Tibial artery (tissue), 4 donors: ENCODE results near the gene SDK2.

ENCODE experiments used
- DNase-seq, 2 donors: peaks; one replicate each; pipeline ENCODE4 v3.0.0-alpha.2; 2019
- H3K27ac ChIP-seq, 2 donors: fragments of 200-600 bp; sonication (generic) in 1 of 2; 1 replicate in 1 of 2; 2 replicates in 1 of 2; pipeline ENCODE4 v1.5.1; 2018 to 2019; ENCODE audit warnings: mild to moderate bottlenecking in 1 of 2
- H3K27me3 ChIP-seq, 2 donors: fragments of 200-600 bp; sonication (generic) in 1 of 2; one replicate each; pipeline versions ENCODE4 v1.5.1 to v1.6.0; 2016 to 2019
- H3K36me3 ChIP-seq, 3 donors: fragments of 200-600 bp; sonication (generic) in 2 of 3; one replicate each; pipeline ENCODE4 v1.5.1; 2016 to 2019; ENCODE audit warnings: mild to moderate bottlenecking in 2 of 3
- H3K4me1 ChIP-seq, 4 donors: fragments of 200-600 bp; sonication (generic) in 2 of 4; 1 replicate in 3 of 4; 2 replicates in 1 of 4; pipeline ENCODE4 v1.5.1; 2016 to 2019
- H3K4me3 ChIP-seq, 2 donors: fragments of 200-600 bp; sonication (generic) in 1 of 2; 1 replicate in 1 of 2; 2 replicates in 1 of 2; pipeline ENCODE4 v1.5.1; 2018 to 2019; ENCODE audit warnings: mild to moderate bottlenecking in 2 of 2
- H3K9me3 ChIP-seq, 3 donors: fragments of 200-600 bp; sonication (generic) in 1 of 3; one replicate each; pipeline ENCODE4 v1.5.1; 2016 to 2019
- CTCF ChIP-seq, 2 experiments: fragments of 200-600 bp in 1 of 2; fragments of 450-650 bp in 1 of 2; IDR thresholded peaks; one replicate each; pipeline ENCODE4 v1.5.1; 2017 to 2019; ENCODE audit warnings: antibody characterized with exemption in 2 of 2, mild to moderate bottlenecking in 1 of 2, moderate library complexity in 1 of 2
- intact Hi-C: fragments of 100-400 bp; cut with DNase I; formaldehyde crosslinking; loops from one replicate; pipeline ENCODE4 v1.15.0; 2023; ENCODE audit warnings: low total_unique reads

The SDK2 gene

DNA sequence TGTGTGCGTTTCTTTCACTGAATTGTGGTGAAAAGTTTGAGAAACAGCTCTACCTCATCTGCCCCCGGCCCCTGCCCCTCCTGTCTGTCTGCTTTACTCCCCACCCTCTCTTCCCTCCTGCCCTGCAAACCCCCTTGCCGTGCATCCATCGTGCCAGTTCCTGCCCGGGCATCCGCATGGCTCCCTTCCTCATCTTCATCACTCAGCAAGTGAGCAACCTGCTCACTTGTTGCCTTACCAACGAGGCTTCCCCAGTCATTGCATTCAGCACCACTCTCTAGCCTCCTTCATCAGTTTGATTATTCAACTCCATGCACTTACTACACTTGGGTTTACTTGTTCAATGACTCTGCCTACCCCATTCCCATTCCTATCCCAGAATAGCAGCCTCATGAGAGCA lies 34.8 kb upstream of the SDK2 start:
- no peak overlapping the region for H3K27ac ChIP-seq
- no peaks in the 10 kb centered on the region for H3K4me1 ChIP-seq
- H3K36me3 ChIP-seq = no peaks in the 10 kb centered on the region
- no peak for TF ChIP-seq CTCF (IDR thresholded peaks at IDR 0.05)
- DNase-seq = no peak
- H3K4me3 ChIP-seq = no peak overlapping the region
- peaks cover 0 to 5% of the 10 kb centered on the region in 2 donors for H3K27me3 ChIP-seq
- H3K9me3 ChIP-seq = peaks cover 3 to 14% (median 12%) of the 10 kb centered on the region in 3 donors
- intact Hi-C loops = no loop called here

- Histone ChIP-seq H3K4me3 (no peak overlapping the region), H3K27me3 (peaks cover 0 to 15% of the 10 kb centered on the region in 2 donors), H3K36me3 (no peaks in the 10 kb centered on the region), H3K27ac (no peak overlapping the region), H3K9me3 (peaks cover 0 to 9% (median 0%) of the 10 kb centered on the region in 3 donors), H3K4me1 (no peaks in the 10 kb centered on the region)
- DNase-seq = no peak
- TF ChIP-seq CTCF (IDR thresholded peaks at IDR 0.05) = no peak
- intact Hi-C loops = no loop called here
Measured at GRCh38 chr17:73669771-73670170, 25.5 kb upstream of the SDK2 start.

GRCh38 chr17:73667181-73667959 lies 23.1 kb upstream of the SDK2 start:
- Histone ChIP-seq H3K4me3 (no peak overlapping the region), H3K27ac (no peak overlapping the region), H3K27me3 (peaks cover 0 to 23% of the 10 kb centered on the region in 2 donors), H3K9me3 (peaks cover 0 to 9% (median 0%) of the 10 kb centered on the region in 3 donors), H3K36me3 (no peaks in the 10 kb centered on the region), H3K4me1 (no peaks in the 10 kb centered on the region)
- DNase-seq = no peak
- no peak for TF ChIP-seq CTCF (IDR thresholded peaks at IDR 0.05)
- intact Hi-C loops = no loop called here

GRCh38 chr17:73663614-73664013 lies 19.4 kb upstream of the SDK2 start:
- H3K27me3 ChIP-seq = peaks cover 0 to 27% of the 10 kb centered on the region in 2 donors
- intact Hi-C loops = no loop called here

DNA sequence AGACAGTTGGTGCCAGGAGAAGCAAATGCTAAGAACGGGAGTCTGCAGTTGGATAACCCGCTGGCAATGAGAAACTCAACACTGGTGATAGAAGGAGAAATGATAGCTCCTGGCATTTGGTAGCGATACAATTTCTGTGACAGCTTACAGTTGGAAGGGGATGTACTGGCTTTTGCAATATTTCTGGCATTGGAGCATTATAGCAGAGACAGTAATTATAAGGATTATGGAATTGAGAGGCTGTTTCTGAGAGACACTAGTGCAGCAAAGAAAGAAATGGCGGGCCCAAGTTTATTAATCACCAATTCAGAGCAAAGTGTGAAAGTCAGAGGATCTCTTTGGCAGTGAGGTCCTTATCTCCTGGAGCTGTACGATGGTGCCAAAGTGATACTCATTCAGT lies 16.1 kb upstream of the SDK2 start:
- intact Hi-C loops = no loop called here
- Histone ChIP-seq H3K27me3 (peaks cover 0 to 28% of the 10 kb centered on the region in 2 donors), H3K4me1 (no peaks in the 10 kb centered on the region), H3K9me3 (no peaks in the 10 kb centered on the region), H3K27ac (no peak overlapping the region), H3K4me3 (no peak overlapping the region), H3K36me3 (no peaks in the 10 kb centered on the region)
- DNase-seq = no peak
- no peak for TF ChIP-seq CTCF (IDR thresholded peaks at IDR 0.05)

More at GRCh38 chr17:73663614-73664013, 19.4 kb upstream of the SDK2 start:
- H3K9me3 ChIP-seq = no peaks in the 10 kb centered on the region
- H3K27ac ChIP-seq = no peak overlapping the region
- H3K4me3 ChIP-seq = no peak overlapping the region
- H3K36me3 ChIP-seq = no peaks in the 10 kb centered on the region
- TF ChIP-seq CTCF (IDR thresholded peaks at IDR 0.05) = no peak
- no peak for DNase-seq
- H3K4me1 ChIP-seq = no peaks in the 10 kb centered on the region
